ENCODE results near the gene PLCL2.

Gene PLCL2

DNA sequence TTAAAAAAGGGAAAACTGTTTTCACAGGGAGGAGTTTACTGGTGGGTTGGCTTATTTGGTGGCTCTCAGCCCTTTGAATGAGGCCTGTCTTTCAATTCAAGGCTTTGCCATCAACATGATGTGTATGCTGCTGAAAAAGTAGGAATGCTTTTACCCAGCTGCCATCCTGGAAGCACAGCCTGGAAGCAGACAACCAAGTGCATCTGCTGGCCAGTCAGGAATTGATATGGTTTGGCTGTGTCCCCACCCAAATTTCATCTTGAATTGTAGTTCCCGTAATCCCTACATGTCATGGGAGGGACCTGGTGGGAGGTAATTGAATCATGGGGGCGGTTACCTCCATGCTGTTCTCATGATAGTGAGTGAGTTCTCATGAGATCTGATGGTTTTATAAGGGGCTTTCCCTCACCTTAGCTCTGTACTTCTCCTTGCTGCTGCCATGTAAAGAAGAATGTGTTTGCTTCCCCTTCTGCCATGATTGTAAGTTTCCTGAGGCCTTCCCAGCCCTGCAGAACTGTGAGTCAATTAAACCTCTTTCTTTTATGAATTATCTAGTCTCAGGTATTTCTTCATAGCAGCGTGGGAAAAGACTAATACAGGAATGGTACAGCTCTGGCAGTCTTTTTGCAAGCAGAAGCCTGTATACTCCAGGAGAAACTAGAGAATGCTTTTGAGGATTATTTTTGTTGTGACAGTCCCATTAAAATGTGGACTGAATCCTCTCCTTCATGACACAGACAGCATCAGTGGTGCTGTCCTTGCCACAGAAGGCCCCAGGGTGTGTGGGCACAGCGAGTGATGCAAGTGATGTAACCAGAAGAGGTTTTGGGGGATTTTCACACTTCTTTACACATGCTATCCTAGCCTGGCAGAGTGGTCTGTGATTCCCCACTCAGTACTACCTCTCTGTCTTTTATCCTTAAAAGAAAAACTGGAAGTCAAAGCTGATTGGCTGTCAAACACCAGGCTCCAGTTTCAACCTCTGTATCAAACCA is 20.0 kb downstream of the PLCL2 start:
- no peak overlapping the region for H3K27ac ChIP-seq (ENCODE audit: low read depth, low read length)
- no peaks in the 10 kb centered on the region for H3K36me3 ChIP-seq (ENCODE audit: control insufficient read depth, insufficient read depth, low read length)
- H3K4me1 ChIP-seq (ENCODE audit: control insufficient read depth, insufficient read depth, low read length), result no peaks in the 10 kb centered on the region
- no peaks in the 10 kb centered on the region for H3K27me3 ChIP-seq (ENCODE audit: control insufficient read depth, insufficient read depth, low read length)
- H3K4me3 ChIP-seq (ENCODE audit: low read length), result no peak overlapping the region
- H3K9ac ChIP-seq (ENCODE audit: low read length), result no peak overlapping the region

GRCh38 chr3:16905704-16906103 is 20.9 kb downstream of the PLCL2 start:
- no peaks in the 10 kb centered on the region for H3K4me1 ChIP-seq (ENCODE audit: control insufficient read depth, insufficient read depth, low read length)
- no peaks in the 10 kb centered on the region for H3K36me3 ChIP-seq (ENCODE audit: control insufficient read depth, insufficient read depth, low read length)
- no peaks in the 10 kb centered on the region for H3K27me3 ChIP-seq (ENCODE audit: control insufficient read depth, insufficient read depth, low read length)
- H3K9ac ChIP-seq (ENCODE audit: low read length), result no peak overlapping the region
- no peak overlapping the region for H3K4me3 ChIP-seq (ENCODE audit: low read length)
- no peak overlapping the region for H3K27ac ChIP-seq (ENCODE audit: low read depth, low read length)

DNA sequence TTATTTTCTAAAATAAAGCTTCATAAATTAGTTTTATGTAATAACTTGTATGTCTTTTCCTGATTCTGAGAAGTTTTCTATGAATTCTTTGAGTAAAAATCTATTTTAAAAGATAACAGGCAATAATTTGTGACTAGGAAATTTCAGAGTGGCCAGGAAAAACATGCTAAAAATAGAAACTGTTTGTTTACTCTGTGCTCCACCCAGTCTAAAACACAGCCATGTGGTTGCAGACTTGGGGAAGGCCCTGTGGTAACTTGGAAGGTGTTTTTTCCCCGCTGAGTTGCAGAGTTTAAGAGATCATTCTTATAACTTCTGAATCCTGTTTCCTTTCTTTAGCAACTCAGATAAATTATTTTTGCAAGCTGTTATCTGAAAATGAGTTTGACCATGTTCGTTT is 21.9 kb downstream of the PLCL2 start:
- no peaks in the 10 kb centered on the region for H3K27me3 ChIP-seq (ENCODE audit: control insufficient read depth, insufficient read depth, low read length)
- H3K4me3 ChIP-seq (ENCODE audit: low read length), result no peak overlapping the region
- no peaks in the 10 kb centered on the region for H3K4me1 ChIP-seq (ENCODE audit: control insufficient read depth, insufficient read depth, low read length)
- no peak overlapping the region for H3K27ac ChIP-seq (ENCODE audit: low read depth, low read length)
- no peaks in the 10 kb centered on the region for H3K36me3 ChIP-seq (ENCODE audit: control insufficient read depth, insufficient read depth, low read length)
- no peak overlapping the region for H3K9ac ChIP-seq (ENCODE audit: low read length)

GRCh38 chr3:16907243-16907642 is 22.5 kb downstream of the PLCL2 start:
- no peak overlapping the region for H3K27ac ChIP-seq (ENCODE audit: low read depth, low read length)

DNA sequence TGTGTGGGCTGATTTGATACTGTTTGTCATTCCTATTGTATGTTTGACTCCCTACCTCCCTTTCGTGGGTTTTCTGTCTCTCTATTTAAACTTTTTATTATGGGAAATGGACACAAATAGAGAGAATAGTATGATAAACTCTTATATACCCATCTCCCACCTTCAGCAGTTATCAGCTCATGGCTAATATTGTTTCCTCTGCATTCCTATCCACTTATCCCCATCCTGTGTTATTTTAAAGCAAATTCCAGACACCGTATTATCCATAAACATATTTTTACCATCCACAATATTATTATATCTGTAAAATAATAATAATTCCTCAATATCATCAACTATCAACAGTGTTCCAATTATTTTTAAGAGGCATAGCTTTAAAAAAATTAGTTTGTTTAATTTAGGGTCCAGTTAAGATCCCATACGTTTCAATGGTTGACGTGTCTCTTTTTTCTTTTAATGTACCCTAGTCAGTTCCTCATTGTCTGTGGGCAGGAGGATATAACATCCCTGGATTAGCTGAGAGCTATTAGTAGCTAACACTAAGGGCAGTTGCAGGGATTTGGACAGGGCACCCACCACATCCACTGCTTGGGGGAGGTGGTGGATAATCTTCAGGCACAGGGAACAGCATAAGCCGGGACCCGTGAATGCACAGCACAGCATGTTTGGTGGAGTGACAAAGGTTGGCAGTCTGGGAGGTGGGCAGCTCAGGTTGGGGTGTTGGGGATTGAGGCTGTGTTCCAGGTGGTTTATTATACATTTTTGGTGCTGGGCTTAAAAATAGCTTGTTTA is 23.5 kb downstream of the PLCL2 start:
- H3K9ac ChIP-seq (ENCODE audit: low read length), result no peak overlapping the region
- H3K27ac ChIP-seq (ENCODE audit: low read depth, low read length), result no peak overlapping the region
- no peak overlapping the region for H3K4me3 ChIP-seq (ENCODE audit: low read length)
- no peaks in the 10 kb centered on the region for H3K4me1 ChIP-seq (ENCODE audit: control insufficient read depth, insufficient read depth, low read length)
- H3K27me3 ChIP-seq (ENCODE audit: control insufficient read depth, insufficient read depth, low read length), result no peaks in the 10 kb centered on the region
- H3K36me3 ChIP-seq (ENCODE audit: control insufficient read depth, insufficient read depth, low read length), result no peaks in the 10 kb centered on the region

More at GRCh38 chr3:16907243-16907642, 22.5 kb downstream of the PLCL2 start:
- H3K9ac ChIP-seq (ENCODE audit: low read length), result no peak overlapping the region
- H3K4me1 ChIP-seq (ENCODE audit: control insufficient read depth, insufficient read depth, low read length), result no peaks in the 10 kb centered on the region
- no peaks in the 10 kb centered on the region for H3K27me3 ChIP-seq (ENCODE audit: control insufficient read depth, insufficient read depth, low read length)
- no peaks in the 10 kb centered on the region for H3K36me3 ChIP-seq (ENCODE audit: control insufficient read depth, insufficient read depth, low read length)
- H3K4me3 ChIP-seq (ENCODE audit: low read length), result no peak overlapping the region

GRCh38 chr3:16908896-16909295 is 24.1 kb downstream of the PLCL2 start:
- H3K36me3 ChIP-seq (ENCODE audit: control insufficient read depth, insufficient read depth, low read length), result no peaks in the 10 kb centered on the region
- no peak overlapping the region for H3K9ac ChIP-seq (ENCODE audit: low read length)
- no peaks in the 10 kb centered on the region for H3K27me3 ChIP-seq (ENCODE audit: control insufficient read depth, insufficient read depth, low read length)
- H3K27ac ChIP-seq (ENCODE audit: low read depth, low read length), result no peak overlapping the region
- no peak overlapping the region for H3K4me3 ChIP-seq (ENCODE audit: low read length)
- no peaks in the 10 kb centered on the region for H3K4me1 ChIP-seq (ENCODE audit: control insufficient read depth, insufficient read depth, low read length)

DNA sequence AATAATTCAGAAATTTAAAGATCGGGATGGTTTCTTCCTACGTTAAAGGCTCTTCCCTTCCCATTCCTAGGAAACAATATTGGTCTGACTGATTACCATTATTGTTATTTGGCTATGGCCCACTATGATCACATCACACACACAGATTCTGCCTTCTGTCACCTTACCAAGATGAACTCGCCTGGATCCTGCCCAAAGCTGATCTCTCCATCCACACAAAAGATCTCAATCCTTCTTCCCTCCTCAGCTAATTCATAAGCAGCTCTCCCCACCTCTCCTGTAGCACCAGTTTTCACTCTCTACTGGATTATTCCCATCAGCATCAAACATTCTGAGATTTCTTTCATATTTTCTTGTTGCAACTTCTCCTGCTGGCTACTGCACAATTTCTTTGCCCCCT is 25.0 kb downstream of the PLCL2 start:
- no peak overlapping the region for H3K4me3 ChIP-seq (ENCODE audit: low read length)
- H3K4me1 ChIP-seq (ENCODE audit: control insufficient read depth, insufficient read depth, low read length), result no peaks in the 10 kb centered on the region
- no peaks in the 10 kb centered on the region for H3K36me3 ChIP-seq (ENCODE audit: control insufficient read depth, insufficient read depth, low read length)
- H3K27ac ChIP-seq (ENCODE audit: low read depth, low read length), result no peak overlapping the region
- no peaks in the 10 kb centered on the region for H3K27me3 ChIP-seq (ENCODE audit: control insufficient read depth, insufficient read depth, low read length)
- no peak overlapping the region for H3K9ac ChIP-seq (ENCODE audit: low read length)

GRCh38 chr3:16910207-16910606 is 25.5 kb downstream of the PLCL2 start:
- Histone ChIP-seq H3K4me3 (ENCODE audit: low read length) (no peak overlapping the region), H3K4me1 (ENCODE audit: control insufficient read depth, insufficient read depth, low read length) (no peaks in the 10 kb centered on the region), H3K9ac (ENCODE audit: low read length) (no peak overlapping the region), H3K36me3 (ENCODE audit: control insufficient read depth, insufficient read depth, low read length) (no peaks in the 10 kb centered on the region), H3K27ac (ENCODE audit: low read depth, low read length) (no peak overlapping the region), H3K27me3 (ENCODE audit: control insufficient read depth, insufficient read depth, low read length) (no peaks in the 10 kb centered on the region)

- Histone ChIP-seq H3K4me3 (ENCODE audit: low read length) (no peak overlapping the region), H3K27me3 (ENCODE audit: control insufficient read depth, insufficient read depth, low read length) (no peaks in the 10 kb centered on the region), H3K4me1 (ENCODE audit: control insufficient read depth, insufficient read depth, low read length) (no peaks in the 10 kb centered on the region), H3K9ac (ENCODE audit: low read length) (no peak overlapping the region), H3K36me3 (ENCODE audit: control insufficient read depth, insufficient read depth, low read length) (no peaks in the 10 kb centered on the region), H3K27ac (ENCODE audit: low read depth, low read length) (no peak overlapping the region)
These were observed 27.2 kb downstream of the PLCL2 start for GRCh38 chr3:16911916-16912315.

GRCh38 chr3:16912400-16913263 is 27.9 kb downstream of the PLCL2 start:
- no peaks in the 10 kb centered on the region for H3K36me3 ChIP-seq (ENCODE audit: control insufficient read depth, insufficient read depth, low read length)
- no peak overlapping the region for H3K9ac ChIP-seq (ENCODE audit: low read length)
- H3K4me3 ChIP-seq (ENCODE audit: low read length), result no peak overlapping the region
- no peak overlapping the region for H3K27ac ChIP-seq (ENCODE audit: low read depth, low read length)
- no peaks in the 10 kb centered on the region for H3K4me1 ChIP-seq (ENCODE audit: control insufficient read depth, insufficient read depth, low read length)
- H3K27me3 ChIP-seq (ENCODE audit: control insufficient read depth, insufficient read depth, low read length), result no peaks in the 10 kb centered on the region

- no peak overlapping the region for H3K9ac ChIP-seq (ENCODE audit: low read length)
- no peaks in the 10 kb centered on the region for H3K27me3 ChIP-seq (ENCODE audit: control insufficient read depth, insufficient read depth, low read length)
- no peak overlapping the region for H3K4me3 ChIP-seq (ENCODE audit: low read length)
- no peak overlapping the region for H3K27ac ChIP-seq (ENCODE audit: low read depth, low read length)
- H3K36me3 ChIP-seq (ENCODE audit: control insufficient read depth, insufficient read depth, low read length), result no peaks in the 10 kb centered on the region
- H3K4me1 ChIP-seq (ENCODE audit: control insufficient read depth, insufficient read depth, low read length), result no peaks in the 10 kb centered on the region
These were observed 28.5 kb downstream of the PLCL2 start for GRCh38 chr3:16913264-16913580.

DNA sequence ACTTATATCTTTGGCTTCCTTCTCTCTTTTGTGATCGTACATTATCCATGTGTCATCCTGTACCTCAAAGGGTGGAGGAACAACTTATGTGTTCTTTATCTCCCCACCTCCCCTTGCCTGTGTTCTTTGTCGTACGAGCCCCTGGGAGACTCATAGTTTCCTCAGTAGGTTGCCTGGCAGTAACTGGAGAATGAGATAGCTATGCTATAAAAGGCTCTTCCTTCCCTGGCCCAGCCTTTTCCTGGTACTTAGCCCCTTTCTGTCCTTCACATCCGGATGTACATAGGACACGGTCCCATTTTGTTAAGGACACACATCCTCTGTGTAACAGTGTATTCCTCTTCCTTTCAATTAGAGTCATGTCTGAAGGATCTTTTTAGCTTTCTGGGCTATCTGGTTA is 32.1 kb downstream of the PLCL2 start:
- no peak overlapping the region for H3K4me3 ChIP-seq (ENCODE audit: low read length)
- no peaks in the 10 kb centered on the region for H3K4me1 ChIP-seq (ENCODE audit: control insufficient read depth, insufficient read depth, low read length)
- H3K9ac ChIP-seq (ENCODE audit: low read length), result no peak overlapping the region
- H3K27me3 ChIP-seq (ENCODE audit: control insufficient read depth, insufficient read depth, low read length), result no peaks in the 10 kb centered on the region
- no peaks in the 10 kb centered on the region for H3K36me3 ChIP-seq (ENCODE audit: control insufficient read depth, insufficient read depth, low read length)
- no peak overlapping the region for H3K27ac ChIP-seq (ENCODE audit: low read depth, low read length)
